HTR-8/SVneo (cell line): Measurements from ENCODE around the gene GRIK3.
"Not testable (repeated sequence)": the region's sequence is repeated elsewhere in the genome, so short reads cannot be mapped to it uniquely, and the experiment has no call there.

Experiments
- DNase-seq: peaks from one replicate; pipeline ENCODE4 v3.0.0; 2011; ENCODE audit warnings: low spot score, mixed read lengths; ENCODE audit not compliant: insufficient read length
- FAIRE-seq: peaks from 2 replicates; lab custom pipeline; 2011; peaks lifted over from hg19 to GRCh38; lab: Jason Lieb, UNC

Gene GRIK3

DNA sequence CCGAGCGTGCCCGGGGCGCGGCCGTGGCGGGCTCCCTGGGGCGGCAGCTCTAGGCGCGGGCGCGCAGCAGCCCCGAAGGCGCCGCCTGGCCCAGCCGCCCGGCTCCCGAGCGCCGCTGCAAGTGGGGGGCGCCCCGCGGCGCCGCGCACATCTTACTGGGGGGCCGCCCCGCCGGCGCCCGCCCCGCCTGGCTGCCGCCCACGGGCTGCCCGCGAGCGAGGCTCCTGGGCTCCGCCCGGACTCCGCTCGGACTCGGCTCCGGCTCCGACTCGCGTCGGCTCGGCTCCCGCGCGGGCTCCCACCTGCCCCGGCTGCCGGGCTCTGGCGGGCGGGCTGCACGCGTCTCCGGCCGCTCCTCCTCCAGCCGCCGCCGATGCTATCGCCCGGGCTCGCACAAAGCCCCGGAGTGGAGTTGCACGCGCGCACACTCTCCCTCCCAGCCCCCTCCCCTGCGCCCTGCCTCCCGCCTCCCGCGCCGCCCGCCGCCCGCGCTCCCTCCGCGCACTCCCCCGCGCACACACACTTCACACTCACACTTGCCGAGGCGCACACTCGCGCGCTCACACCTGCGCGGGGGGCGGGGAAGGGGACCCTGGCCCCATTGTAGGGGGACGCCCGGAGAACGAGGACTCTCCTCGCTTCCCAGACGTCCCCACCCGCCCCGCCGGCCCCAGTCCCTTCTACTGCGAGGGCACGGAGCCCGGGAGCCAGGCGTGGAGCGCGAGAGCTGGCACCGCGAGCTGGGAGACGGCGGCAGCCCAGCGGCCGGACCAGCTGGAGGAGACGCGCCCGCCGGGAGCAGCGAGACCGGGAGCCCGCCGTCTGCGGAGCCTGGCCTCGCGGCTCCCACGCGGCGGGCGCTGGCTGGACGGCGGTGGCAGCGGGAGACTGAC lies at the start of gene GRIK3:
GRIK3 (minus strand) TSS at position 395 of the 893 bp plus-strand sequence. CDS start 407 bp downstream, outside the sequence.
- no peak for DNase-seq
- FAIRE-seq, result no peak

DNA sequence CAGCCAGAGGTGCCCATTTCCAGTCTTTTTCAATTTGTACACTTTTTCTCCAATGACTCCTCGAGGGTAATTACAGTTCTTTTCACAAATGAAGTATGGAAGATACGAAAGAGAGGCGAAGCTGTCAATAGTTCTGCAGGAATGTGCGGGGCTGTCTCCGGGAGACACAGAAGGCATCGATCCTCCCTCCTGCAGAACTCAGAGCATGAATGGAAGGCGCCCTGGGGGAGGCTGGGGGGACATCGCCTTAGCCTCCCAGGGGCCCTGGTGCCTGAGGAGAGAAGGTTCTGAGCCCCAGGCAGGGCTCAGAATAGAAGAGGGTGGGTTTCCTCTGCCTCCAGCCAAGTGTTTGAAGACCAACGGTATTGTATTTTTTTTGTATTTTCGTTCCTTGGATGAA lies 49.7 kb upstream of the GRIK3 start:
- no peak for DNase-seq
- FAIRE-seq, result no peak

DNA sequence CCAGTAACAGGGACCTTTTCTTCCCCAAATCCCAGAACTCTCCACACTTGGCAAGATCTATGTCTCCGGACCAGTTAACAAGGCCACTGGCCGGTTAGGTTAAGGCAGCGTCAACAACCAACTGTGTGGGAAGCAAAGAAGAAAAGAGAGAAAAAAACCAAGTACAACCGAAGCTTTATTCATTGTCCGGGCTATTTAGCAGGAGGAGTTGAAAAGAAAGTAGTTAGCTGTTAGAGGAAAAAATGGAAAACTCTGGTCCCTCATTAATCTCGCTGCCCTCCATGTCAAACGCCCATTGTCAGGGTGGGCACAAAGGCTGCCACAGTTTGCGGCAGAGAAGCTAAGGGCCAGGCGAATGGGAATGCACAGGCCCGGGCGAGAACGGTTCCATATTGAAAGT lies 49.3 kb upstream of the GRIK3 start:
- DNase-seq (no peak), FAIRE-seq (no peak)

DNA sequence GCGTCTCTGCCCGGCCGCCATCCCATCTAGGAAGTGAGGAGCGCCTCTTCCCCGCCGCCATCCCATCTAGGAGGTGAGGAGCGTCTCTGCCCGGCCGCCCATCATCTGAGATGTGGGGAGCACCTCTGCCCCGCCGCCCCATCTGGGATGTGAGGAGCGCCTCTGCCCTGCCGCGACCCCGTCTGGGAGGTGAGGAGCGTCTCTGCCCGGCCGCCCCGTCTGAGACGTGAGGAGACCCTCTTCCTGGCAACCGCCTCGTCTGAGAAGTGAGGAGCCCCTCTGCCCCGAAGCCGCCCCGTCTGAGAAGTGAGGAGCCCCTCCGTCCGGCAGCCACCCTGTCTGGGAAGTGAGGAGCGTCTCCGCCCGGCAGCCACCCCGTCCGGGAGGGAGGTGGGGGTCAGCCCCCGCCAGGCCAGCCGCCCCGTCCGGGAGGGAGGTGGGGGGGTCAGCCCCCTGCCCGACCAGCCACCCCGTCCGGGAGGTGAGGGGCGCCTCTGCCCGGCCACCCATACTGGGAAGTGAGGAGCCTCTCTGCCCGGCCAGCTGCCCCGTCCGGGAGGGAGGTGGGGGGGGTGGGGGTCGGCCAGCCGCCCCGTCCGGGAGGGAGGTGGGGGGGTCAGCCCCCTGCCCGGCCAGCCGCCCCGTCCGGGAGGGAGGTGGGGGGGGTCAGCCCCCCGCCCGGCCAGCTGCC lies 46.1 kb upstream of the GRIK3 start:
- DNase-seq, FAIRE-seq: not testable (repeated sequence)

DNA sequence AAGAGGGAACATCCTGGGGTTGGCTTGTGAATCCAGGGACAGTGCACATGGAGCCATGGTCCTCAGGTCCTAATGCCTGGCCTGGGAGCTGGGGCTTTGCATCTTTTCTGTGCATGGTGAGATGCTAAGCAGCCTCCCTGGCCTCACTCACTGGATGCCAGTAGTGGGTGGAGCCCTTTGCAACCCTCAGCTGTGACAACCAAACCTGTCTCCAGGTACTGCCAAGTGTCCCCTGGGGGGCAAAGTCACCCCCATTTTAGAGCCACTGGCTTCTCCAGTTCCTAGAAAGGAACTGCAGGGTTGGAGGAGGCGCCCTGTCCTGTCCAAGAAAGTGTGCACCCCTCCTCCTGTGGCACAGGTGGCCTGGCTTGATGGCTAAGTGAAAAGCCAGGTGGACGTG lies 44.6 kb upstream of the GRIK3 start:
- FAIRE-seq, result no peak
- no peak for DNase-seq

DNA sequence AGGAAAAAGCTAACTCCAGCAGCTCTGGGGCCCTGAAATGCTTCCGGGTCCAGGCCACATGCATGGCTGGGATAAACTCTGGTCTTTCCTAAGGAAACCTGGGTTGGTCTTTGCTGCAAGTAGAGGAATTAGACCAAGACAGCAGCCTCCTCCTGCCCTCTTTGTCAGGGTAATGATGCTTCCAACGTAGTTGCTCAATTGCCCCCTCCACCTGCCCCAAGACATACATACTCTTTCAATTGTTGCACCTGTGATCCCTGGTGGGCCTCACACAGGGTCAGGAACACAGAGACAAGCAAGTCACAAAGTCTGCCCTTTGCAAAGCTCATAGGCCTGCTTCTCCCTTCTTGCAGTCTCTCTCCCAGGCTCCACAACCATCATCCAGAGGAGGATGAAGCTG lies 41.9 kb upstream of the GRIK3 start:
- DNase-seq (no peak), FAIRE-seq (no peak)

DNA sequence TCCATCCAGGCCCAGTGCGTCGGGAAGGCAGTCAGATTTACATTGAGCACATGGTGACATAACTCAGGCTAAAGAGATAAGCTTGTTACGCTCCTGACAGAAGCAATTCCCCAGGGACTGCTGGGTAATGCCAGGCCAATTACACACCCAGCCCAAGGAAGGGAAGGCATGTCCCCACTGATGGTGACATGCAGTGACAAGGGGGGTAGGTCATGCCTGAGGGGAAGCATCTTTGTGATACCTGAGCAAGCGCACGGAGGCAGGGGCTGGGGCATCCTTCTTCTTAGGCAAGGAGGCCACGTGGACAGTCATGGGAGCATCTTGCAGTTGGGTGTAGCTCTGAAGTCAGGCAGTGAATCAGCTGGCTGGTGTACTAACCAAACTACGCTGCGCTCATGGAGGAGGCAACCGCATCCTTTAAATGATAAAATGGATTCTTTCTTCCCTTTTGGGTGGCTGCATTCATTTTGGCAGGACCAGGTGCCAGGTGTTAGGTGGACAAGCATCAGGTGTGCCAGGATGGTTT lies 39.6 kb upstream of the GRIK3 start:
- DNase-seq, result no peak
- no peak for FAIRE-seq

DNA sequence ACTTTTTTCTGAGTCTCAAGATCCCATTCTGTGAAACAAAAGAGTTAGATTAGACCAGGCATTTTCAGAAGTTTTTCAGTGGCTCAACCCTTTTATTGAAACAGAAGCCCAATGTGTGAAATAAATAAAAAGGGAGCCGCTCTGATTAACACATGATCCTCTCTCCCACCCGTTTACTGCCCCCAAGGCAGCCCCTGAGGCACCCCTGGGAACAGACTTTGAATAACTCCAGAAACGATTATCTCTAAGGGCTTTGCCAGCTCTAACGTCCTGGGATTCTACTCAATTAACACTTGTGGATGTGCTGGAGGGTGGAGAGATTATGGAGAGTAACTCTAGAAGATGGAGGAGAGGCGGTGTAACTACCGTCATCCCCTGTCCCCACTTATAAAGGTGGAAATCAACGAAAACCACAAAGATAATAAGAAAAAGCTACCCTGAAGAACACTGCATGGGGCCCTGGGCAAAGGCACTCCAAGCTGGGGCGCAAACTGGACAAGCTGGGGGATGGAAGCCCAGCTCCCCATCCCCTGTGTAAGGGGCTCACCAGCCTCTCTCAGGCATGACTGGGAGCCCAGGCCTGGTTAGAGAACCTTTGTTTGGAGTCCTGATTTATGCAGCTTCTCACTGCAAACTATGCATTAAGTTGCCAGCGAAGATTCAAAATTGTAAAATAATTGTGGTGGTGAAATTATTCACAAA lies 39.0 kb upstream of the GRIK3 start:
- no peak for DNase-seq
- FAIRE-seq, result no peak

DNA sequence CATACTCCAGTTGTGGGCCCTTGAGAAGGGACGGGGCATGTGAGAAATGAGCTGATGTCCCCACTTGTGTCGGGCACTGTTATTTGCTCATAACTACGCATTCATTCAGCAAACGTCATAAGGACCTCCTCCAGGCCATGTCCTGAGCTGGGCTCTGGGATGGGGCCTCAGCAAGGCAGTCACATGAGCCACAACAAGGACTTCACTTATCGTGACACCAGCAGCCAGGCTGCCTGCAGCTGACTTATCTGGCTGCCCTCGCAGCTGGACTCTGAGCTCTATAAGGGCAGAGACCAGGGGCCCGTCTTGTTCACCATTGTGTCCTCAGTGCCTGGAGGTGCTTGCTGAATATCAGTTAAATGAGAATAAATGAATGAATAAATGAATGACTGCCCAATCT lies 37.5 kb upstream of the GRIK3 start:
- no peak for FAIRE-seq
- no peak for DNase-seq

DNA sequence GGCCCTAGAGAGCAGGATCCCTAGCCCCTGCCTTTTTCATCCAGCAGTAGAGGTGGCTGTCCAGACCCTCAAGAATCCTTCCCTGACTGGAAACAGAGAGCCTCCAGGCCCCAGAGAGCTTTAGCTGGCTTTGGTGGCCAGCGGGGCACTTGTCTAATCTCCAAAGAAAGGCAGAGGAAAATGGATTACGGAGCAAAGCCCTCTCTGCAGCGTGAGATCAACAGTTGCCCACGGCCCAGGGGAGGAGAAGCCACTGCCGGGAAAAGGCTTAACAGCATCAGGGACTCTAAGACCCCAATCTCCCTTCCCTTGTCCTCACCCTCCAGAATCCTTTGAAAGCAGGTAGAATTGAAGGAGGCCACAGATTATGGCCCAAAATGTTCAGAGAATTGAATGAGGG lies 35.8 kb upstream of the GRIK3 start:
- DNase-seq, result no peak
- FAIRE-seq, result no peak

DNA sequence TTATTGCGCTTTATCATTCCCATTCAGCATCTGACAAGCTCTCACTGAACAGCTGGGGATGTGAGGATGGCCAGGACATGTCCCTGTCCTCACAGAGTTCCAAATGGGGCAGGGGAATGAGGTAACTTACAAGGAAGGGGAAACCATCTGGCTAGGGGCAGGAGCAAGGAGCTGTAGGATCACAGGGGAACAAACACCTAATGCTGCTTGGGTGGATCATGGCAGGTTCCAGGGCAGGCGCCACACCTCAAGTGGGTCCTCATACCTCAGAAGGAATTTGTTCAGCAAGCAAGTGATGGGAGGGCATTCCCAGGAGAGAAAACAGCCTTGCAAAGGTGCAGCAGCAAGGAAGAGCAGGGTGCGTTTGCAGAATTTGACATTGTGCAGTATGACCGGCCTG lies 35.1 kb upstream of the GRIK3 start:
- FAIRE-seq (no peak), DNase-seq (no peak)

DNA sequence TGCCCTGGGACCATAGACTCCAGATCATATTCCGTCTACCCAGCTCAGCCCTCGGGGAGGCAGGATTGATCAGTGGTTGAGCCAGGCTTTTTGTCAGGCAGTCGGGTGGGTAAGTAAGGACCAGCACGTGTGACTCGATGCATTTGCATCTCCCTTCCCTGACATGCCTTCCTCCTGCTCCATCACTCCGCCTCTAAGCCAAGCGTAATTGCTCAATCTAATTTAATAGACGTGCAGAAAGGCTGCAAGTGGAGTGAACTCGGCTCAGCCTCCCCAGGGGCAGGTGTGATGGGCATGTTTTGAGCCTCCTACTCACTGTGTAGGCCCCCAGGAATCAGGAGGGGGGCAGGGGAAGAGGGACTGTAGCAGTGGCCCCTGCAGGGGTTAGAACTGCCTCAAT lies 34.6 kb upstream of the GRIK3 start:
- no peak for FAIRE-seq
- DNase-seq, result no peak

DNA sequence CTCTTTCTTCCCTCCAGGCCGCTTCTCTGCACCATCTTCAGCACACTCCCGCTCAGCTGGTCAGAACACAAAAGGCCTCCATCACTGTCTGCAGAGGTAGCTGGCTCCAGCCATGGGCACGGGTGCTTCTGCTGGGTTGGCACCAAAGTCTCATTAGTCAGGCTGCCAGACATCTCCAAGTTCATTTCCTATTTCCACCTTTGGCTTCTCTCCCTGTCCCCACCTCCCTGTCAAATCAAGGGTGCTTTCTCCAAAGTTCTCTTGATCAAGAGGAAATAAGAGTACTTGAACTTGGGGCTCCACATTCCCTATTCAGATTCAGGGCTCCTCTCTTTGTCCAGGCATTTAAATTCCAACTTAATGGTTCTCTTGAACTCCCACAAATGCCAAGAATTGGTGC lies 33.9 kb upstream of the GRIK3 start:
- DNase-seq, result no peak
- FAIRE-seq, result no peak

DNA sequence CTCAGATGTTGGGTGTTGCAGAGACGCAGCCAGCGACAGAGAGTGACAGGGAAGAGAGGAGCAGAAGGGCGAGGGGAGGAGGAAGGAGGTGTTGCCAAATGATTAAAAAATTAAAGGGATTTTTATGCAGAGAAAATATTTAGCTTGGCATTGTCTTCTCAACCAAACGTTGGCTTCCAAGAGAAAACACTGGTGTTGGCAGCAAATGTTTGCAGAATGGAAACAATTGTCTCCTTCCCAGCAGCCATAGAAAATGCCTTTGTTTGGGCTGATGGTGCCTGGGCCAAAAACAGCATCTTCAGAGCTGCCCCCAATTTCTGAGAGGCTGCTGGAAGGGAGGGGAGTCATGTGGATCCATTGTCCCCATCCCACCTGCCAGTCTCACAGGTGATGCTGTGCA lies 29.7 kb upstream of the GRIK3 start:
- FAIRE-seq (no peak), DNase-seq (no peak)

DNA sequence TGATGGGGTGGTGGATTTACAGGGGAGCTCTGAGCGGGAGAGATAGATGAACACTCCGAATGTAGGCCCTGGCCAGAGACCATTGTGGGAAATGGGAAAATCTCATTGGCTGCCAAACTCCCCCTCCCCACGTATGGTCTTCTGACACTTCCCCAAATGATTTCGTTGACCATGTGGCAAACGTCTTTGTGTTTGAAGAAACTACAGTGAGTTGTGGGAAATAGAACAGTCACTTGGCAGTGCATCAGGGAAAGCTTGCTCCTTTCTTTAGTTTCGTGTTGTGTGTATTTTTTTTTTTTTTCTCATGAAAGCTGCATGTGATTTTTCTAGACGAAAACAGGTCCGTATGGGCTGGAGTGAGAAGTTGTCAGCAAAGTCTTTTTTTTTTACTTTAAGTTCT lies 25.0 kb upstream of the GRIK3 start:
- DNase-seq (no peak), FAIRE-seq (no peak)

DNA sequence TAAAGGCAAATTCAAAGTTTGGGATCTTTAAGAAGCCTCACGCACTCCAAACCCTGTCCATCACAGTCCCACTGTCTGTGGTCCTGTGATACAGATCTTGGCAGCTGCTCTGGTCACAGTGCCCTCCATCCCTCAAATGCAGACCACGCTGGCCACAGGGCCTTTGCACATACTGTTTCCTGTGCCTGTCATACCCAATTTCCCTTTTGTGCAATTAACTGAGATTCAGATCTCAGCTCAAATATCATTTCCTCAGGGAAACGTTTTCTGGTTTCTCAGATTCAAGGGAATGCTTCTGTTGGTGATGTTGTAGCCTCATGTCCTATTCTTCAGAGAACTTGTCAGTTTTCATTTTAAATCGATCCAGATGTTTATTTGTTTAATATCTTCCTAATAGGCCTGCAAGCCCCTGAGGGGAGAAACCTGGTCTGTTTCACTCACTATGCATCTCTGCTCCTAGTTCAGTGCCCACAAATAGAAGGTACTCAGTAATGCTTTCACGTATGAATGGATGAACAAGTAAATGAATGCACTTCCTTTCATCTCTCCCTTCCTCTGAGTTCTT lies 24.2 kb upstream of the GRIK3 start:
- DNase-seq, result no peak
- FAIRE-seq, result no peak

DNA sequence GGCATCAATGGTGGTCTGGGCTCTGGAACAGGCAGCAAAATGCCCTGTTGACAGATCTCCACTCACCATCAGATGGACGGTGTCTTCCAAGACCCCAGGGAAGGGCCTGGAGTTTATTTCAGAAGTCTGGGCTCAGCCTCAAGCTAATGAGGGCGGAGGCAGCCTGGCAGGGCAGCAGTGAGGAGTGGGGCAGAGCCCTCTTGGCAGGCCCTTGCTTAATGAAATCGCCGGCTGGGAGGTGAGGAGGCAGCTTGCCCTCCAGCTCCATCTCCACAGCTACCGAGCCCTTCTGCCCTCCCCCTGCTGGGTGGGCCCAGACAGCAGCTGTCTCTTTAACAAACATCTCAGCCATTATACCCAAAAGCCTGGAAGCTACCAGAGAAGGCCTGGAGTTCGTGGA lies 22.0 kb upstream of the GRIK3 start:
- FAIRE-seq (no peak), DNase-seq (no peak)

DNA sequence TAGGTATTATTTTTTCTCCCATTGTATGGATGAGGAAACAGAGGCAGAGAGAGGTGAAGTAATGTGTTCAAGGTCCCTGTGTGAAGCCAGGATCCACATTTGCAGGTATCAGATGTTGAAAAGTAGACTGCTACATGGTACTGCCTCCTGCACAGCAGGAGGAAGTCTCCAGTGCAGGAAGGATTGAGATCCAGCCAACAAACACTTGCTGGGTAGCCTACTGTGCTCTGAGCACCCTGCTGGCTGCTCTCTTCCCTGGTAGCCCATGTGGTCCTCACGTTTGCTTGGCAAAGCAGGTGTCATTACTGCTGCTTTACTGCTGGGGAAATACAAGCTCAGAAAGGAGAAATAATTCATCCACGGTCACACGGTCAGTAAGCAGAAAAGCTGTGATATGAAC lies 21.3 kb upstream of the GRIK3 start:
- FAIRE-seq (no peak), DNase-seq (no peak)

DNA sequence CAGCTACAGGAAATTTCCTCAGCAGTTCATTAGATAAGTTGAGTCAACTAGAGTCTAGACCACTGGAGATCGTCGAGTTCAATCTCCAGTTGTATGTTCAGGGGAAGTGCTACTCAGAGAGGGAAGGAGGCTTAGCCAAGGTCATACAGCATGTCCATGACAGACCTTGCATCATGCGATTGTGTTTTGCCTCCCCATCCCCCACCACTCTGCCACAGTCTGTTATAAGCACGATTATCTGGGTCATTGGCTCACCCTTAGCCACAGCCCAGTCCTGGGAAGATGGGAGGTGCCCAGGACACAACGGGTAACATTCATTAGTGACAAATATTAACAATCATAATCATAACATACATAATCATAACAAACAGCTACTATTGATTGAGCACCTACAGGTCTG lies 18.9 kb upstream of the GRIK3 start:
- DNase-seq (no peak), FAIRE-seq (no peak)

DNA sequence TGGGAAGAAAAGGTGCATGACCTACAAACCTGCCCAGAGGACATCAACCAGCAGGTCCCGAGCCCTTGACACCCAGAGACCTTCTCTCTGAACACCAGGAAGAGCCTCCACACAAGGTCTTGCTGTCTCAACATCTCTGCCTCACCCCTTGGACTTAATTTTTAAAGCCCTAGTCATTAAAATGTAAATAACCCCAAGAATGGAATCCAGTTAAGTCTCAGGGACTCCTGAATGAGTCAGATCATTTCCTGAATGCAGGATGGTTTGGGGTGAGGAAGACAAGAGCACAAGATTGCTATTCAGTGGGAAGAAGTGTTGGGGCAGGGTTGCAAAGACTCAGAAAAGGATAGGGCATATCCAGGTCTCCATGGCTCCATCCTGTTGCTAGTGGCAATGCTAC lies 17.8 kb upstream of the GRIK3 start:
- no peak for FAIRE-seq
- DNase-seq, result no peak

DNA sequence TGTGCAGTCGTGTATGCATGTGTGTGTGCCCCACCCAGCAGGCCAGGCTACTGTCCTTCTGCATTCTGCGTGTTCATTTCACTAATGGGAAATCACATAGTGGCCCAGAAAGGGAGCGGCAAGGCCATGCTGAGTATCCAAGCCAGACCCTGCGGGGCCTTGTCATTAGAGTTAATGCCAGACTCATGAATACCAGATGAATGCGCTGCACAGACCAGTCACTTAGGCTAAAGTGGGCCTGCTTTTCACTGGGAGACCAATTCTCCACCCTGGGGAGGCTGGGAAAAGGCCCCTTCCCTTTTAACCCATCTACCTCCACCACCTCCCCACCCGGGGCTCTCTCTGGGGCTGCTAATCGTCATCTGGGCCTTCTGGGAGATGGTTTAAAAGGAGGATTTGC lies 17.0 kb upstream of the GRIK3 start:
- DNase-seq (no peak), FAIRE-seq (no peak)
